Brain microvascular endothelial cell (primary cell): ENCODE data around the gene GLIS2.

Experiments used
- DNase-seq: peaks from one replicate; pipeline ENCODE4 v3.0.0-alpha.2; 2020
- H3K27ac ChIP-seq: fragments of 250-450 bp; sonication (Bioruptor Pico); 2 replicates; pipeline ENCODE4 v1.5.1; 2020; ENCODE audit warnings: mild to moderate bottlenecking, moderate library complexity
- H3K27me3 ChIP-seq: fragments of 250-450 bp; sonication (Bioruptor Pico); replicated peaks from 2 replicates; pipeline ENCODE4 v1.5.1; 2020; ENCODE audit warnings: mild to moderate bottlenecking
- H3K36me3 ChIP-seq: fragments of 250-450 bp; sonication (Bioruptor Pico); replicated peaks from 2 replicates; pipeline ENCODE4 v1.5.1; 2020; ENCODE audit warnings: mild to moderate bottlenecking
- H3K4me3 ChIP-seq: 2 replicates; pipeline ENCODE4 v1.5.1; 2011; ENCODE audit warnings: low read depth, mild to moderate bottlenecking, control low read depth, low read length, moderate library complexity
- CTCF ChIP-seq: IDR thresholded peaks from 2 replicates; pipeline ENCODE4 v1.5.1; 2011; ENCODE audit warnings: low read depth, mild to moderate bottlenecking, moderate library complexity, low read length, control low read depth, inconsistent platforms; ENCODE audit errors: missing control alignments
- in situ Hi-C: cut with HindIII; loops from 2 replicates; pipeline ENCODE4 v1.10.0; 2017; ENCODE audit warnings: low sequenced_read_pairs, low pct_ligation_motif_present

Gene GLIS2

GRCh38 chr16:4301968-4302367, 13.9 kb upstream of the GLIS2 start:
- no peak overlapping the region for H3K27ac ChIP-seq
- in situ Hi-C loops = no loop called here

GRCh38 chr16:4303973-4304372, 11.9 kb upstream of the GLIS2 start:
- in situ Hi-C loops = no loop called here
- H3K27me3 ChIP-seq = no peaks in the 10 kb centered on the region
- H3K27ac ChIP-seq = no peak overlapping the region
- TF ChIP-seq CTCF = no peak
- H3K4me3 ChIP-seq = no peak overlapping the region
- DNase-seq = no peak
- H3K36me3 ChIP-seq = no peaks in the 10 kb centered on the region

More at GRCh38 chr16:4301968-4302367, 13.9 kb upstream of the GLIS2 start:
- TF ChIP-seq CTCF = no peak
- no peak for DNase-seq
- Histone ChIP-seq H3K36me3 (no peaks in the 10 kb centered on the region), H3K4me3 (no peak overlapping the region), H3K27me3 (no peaks in the 10 kb centered on the region)

GRCh38 chr16:4306470-4307214, 9.2 kb upstream of the GLIS2 start:
- DNase-seq = no peak
- no peak overlapping the region for H3K27ac ChIP-seq

GRCh38 chr16:4307215-4308037, 8.4 kb upstream of the GLIS2 start:
- H3K36me3 ChIP-seq = no peaks in the 10 kb centered on the region
- H3K27me3 ChIP-seq = no peaks in the 10 kb centered on the region
- in situ Hi-C loops = no loop called here
- peak overlapping the region; percentile 56 for H3K4me3 ChIP-seq
- no peak for TF ChIP-seq CTCF
- DNase-seq = peak; percentile 89
- H3K27ac ChIP-seq = peak overlapping the region; percentile 41

More at GRCh38 chr16:4306470-4307214, 9.2 kb upstream of the GLIS2 start:
- in situ Hi-C loops = no loop called here
- no peaks in the 10 kb centered on the region for H3K27me3 ChIP-seq
- no peak for TF ChIP-seq CTCF
- peak overlapping the region; percentile 56 for H3K4me3 ChIP-seq
- H3K36me3 ChIP-seq = no peaks in the 10 kb centered on the region

GRCh38 chr16:4309102-4309832, 6.6 kb upstream of the GLIS2 start:
- Histone ChIP-seq H3K36me3 (no peaks in the 10 kb centered on the region), H3K27ac (no peak overlapping the region), H3K27me3 (no peaks in the 10 kb centered on the region), H3K4me3 (no peak overlapping the region)
- DNase-seq = no peak
- in situ Hi-C loops = no loop called here
- no peak for TF ChIP-seq CTCF
